ENCODE results near the gene JMJD8. TPM values are rescaled to one million over a fixed set of nuclear protein-coding genes. Genes with fewer than 3 reads are reported as not detected.

Gene JMJD8
- total and polyA plus RNA-seq, 9 of the 15 experiments (the other 6 are each of a cell fraction or from before 2014, with no cell fraction given) = 1.2 to 50.6 (median 29.3) TPM

- TF ChIP-seq BCLAF1 (IDR thresholded peaks at IDR 0.05; ENCODE audit: borderline replicate concordance in 1 of 2, control insufficient read depth in 1 of 2, low read depth in 2 of 2, low read length in 1 of 2) = peak in 1 of 2 experiments; percentile 89; a peak in 2 of 4 replicates
- peak; percentile 93 for TF ChIP-seq FUS (optimal IDR thresholded peaks at IDR 0.05; ENCODE audit: low read depth, low read length)
- no peak for TF ChIP-seq ZFP1 (CRISPR knock-in tag; IDR thresholded peaks at IDR 0.05)
- no peak for TF ChIP-seq USF1 (CRISPR knock-in tag; IDR thresholded peaks at IDR 0.05)
- TF ChIP-seq TOE1 (IDR thresholded peaks at IDR 0.05; ENCODE audit: borderline replicate concordance) = no peak
- no peak for TF ChIP-seq TOE1 (CRISPR knock-in tag; IDR thresholded peaks at IDR 0.05; ENCODE audit: borderline replicate concordance, low read depth)
- TF ChIP-seq ZNF197 (CRISPR knock-in tag; IDR thresholded peaks at IDR 0.05; ENCODE audit: low read depth) = 0 out of 2 replicates have a peak, but pooled peaks have one; percentile 57
- peak; percentile 68; the same call in 1 of the 2 replicates for TF ChIP-seq MBD2 (IDR thresholded peaks at IDR 0.05; ENCODE audit: borderline replicate concordance, low read depth)
- TF ChIP-seq E2F1 (CRISPR knock-in tag; IDR thresholded peaks at IDR 0.05) = peak; percentile 87; the same call in 1 of the 2 replicates
- peak; percentile 99 for TF ChIP-seq CTCFL (IDR thresholded peaks at IDR 0.05; ENCODE audit: borderline replicate concordance, insufficient read depth, low read depth, low read length, poor library complexity, severe bottlenecking)
- TF ChIP-seq YY1 (IDR thresholded peaks at IDR 0.05; ENCODE audit: borderline replicate concordance in 1 of 3, control insufficient read depth in 1 of 3, extremely low read depth in 1 of 3, insufficient read depth in 3 of 3, insufficient read length in 1 of 3, insufficient replicate concordance in 2 of 3, low read depth in 1 of 3, low read length in 2 of 3) = peak; percentile 75 to 96 (median 93)
- TF ChIP-seq NR3C1 (CRISPR knock-in tag; IDR thresholded peaks at IDR 0.05) = no peak
- TF ChIP-seq KAT7 (CRISPR knock-in tag; IDR thresholded peaks at IDR 0.05; ENCODE audit: borderline replicate concordance) = peak; percentile 97; the same call in 1 of the 2 replicates
- peak; percentile 59; the same call in 1 of the 2 replicates for TF ChIP-seq TCF3 (CRISPR knock-in tag; IDR thresholded peaks at IDR 0.05)
- TF ChIP-seq LCOR (CRISPR knock-in tag; IDR thresholded peaks at IDR 0.05) = peak; percentile 21; the same call in 1 of the 2 replicates
- peak; percentile 87 for TF ChIP-seq TAF1 (IDR thresholded peaks at IDR 0.05; ENCODE audit: control insufficient read depth, extremely low read depth, insufficient read depth, low read length, severe bottlenecking)
- peak in 1 of 2 experiments; percentile 57; a peak in 1 of 4 replicates for TF ChIP-seq TBL1XR1 (IDR thresholded peaks at IDR 0.05; ENCODE audit: low read length in 2 of 2)
Observed at GRCh38 chr16:667780-668518, 16.2 kb downstream of the JMJD8 start, which contains the start of gene RHOT2 (continued).

Measured in K562 (cell line).